Jurkat, Clone E6-1 (cell line): ENCODE results near the gene MAGT1.
"Not testable (repeated sequence)": the region's sequence is repeated elsewhere in the genome, so short reads cannot be mapped to it uniquely, and the experiment has no call there.

ENCODE experiments used
- DNase-seq: peaks from one replicate; pipeline ENCODE4 v3.0.0-alpha.2; 2011; ENCODE audit warnings: low read depth, low spot score
- H3K4me3 ChIP-seq: 2 replicates; pipeline ENCODE4 v1.5.1; 2011; ENCODE audit warnings: mild to moderate bottlenecking, low read length, control low read depth, moderate library complexity

Gene MAGT1

DNA sequence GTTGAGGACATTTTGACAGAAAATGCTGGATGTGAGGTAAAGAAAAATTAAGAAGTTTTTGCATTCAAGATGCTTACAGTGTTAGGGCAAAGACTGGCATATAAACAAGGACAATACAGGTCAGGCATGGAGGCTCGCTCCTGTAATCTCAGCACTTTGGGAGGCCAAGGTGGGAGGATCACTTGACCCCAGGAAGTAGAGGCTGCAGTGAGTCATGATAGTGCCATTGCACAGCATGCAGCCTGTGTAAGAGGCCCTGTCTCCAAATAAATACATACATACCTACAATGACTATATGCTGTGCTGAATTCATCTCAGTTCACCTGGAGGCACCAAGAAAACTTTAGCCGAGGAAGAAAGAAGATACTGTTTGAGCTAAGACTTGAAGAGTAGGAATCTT, 2.3 kb downstream of the MAGT1 start:
- DNase-seq: no peak
- no peak overlapping the region for H3K4me3 ChIP-seq

DNA sequence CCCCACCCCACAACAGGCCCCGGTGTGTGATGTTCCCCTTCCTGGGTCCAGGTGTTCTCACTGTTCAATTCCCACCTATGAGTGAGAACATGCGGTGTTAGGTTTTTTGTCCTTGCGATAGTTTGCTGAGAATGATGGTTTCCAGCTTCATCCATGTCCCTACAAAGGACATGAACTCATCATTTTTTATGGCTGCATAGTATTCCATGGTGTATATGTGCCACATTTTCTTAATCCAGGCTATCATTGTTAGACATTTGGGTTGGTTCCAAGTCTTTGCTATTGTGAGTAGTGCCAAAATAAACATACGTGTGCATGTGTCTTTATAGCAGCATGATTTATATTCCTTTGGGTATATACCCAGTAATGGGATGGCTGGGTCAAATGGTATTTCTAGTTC, 13.8 kb downstream of the MAGT1 start:
- not testable (repeated sequence) for H3K4me3 ChIP-seq, DNase-seq

DNA sequence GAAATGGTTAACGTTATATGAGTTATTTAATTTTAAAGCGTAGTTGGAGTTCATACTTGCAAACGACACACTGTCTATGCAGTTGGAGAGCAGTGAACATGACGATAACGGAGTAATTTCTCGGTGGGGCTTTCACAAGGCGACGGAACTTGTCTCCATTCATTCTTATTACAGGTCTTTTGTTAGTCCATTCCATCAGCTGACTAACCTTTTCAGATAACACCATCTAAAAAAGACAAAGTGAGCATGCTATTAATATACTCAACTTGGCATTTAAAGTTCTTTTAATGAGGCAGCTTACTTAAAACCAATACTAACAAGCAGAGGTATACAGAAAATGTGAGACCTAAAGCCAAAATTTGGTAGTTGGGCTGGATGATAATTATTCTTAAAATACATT, 19.9 kb downstream of the MAGT1 start:
- H3K4me3 ChIP-seq: no peak overlapping the region
- no peak for DNase-seq

DNA sequence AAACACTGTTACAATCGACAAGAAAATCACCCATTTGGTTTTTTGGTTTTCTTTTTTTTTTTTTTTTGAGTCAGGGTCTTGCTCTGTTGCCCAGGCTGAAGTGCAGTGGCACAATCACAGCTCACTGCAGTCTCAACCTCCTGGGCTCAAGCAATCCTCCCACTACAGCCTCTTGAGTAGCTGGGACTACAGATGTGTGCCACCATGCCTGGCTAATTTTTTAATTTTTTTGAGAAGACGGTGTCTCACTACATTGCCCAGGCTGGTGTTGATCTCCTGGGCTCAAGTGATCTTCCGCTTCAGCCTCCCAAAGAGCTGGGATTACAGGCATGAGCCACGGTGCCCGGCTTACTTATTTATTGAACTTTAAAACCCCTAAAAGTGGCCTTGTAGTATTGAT, 63.7 kb downstream of the MAGT1 start:
- not testable (repeated sequence) for DNase-seq, H3K4me3 ChIP-seq

DNA sequence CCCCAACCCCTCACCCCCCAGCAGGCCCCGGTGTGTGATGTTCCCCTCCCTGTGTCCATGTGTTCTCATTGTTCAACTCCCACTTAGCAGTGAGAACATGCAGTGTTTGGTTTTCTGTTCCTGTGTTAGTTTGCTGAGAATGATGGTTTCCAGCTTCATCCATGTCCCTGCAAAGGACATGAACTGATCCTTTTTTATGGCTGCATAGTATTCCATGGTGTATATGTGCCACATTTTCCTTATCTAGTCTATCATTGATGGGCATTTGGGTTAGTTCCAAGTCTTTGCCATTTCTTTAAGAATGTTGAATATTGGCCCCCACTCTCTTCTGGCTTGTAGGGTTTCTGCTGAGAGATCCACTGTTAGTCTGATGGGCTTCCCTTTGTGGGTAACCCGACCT, 73.2 kb downstream of the MAGT1 start:
- not testable (repeated sequence) for DNase-seq, H3K4me3 ChIP-seq

DNA sequence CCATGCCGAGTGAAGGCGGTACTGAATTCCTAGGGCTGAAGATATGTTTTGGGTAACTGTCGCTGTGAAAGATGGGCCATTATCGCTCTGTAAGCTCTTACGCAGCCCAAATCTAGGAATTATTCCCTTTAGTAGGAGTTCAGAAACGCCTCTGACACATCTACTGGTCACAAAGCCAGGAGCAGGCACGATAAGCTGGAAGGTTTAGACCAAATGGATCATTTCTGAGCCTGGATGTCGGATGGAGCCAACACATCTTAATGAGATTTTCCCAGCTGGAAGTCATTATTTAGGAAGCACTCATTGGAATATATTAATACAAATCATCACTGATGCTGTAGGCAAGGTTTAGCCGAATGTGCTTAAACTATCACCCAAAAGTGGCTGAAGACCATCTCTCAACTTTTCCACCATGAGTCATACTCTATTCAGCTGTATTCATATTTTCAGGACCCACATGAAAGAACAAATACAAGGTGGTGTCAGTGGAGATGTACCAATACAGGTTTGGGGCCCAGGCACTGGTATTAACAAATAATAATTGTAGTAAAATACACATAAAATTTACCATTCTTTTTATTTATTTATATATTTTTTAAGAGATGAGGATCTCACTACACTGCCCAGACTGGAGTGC, 75.0 kb downstream of the MAGT1 start:
- H3K4me3 ChIP-seq: no peak overlapping the region
- DNase-seq: no peak

DNA sequence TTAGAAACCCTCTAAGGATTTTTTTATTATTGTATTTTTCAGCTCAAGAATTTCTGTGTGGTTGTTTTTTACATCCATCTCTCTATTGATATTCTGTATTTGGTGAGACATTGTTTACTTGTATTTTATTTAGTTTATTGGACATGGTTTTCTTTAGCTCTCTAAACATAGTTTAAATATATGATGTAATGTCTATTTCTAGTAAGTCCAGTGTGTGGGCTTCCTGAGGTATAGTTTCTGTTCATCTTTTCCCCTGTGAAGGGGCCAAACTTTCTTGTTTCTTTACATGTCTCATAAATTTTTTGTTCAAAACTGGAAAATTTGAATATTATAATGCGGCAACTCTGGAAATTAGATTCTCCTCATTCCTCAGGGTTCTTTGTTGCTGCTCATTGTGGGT, 81.0 kb downstream of the MAGT1 start:
- DNase-seq: no peak
- no peak overlapping the region for H3K4me3 ChIP-seq

DNA sequence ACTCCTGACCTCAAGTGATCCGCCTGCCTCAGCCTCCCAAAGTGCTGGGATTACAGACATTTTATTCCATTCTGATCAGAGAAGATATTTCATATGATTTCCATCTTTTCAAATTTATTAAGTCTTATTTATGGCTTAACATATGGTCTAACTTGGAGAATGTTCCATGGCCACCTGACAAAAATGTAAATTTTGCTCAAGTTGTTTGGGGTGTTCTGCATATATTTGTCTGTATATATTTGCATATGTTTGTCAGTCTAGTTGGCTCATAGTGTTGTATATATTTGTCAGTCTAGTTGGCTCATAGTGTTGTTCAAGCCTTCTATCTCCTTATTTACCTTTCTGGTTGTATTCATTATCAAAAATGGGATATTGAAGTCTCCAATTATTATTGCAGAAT, 93.0 kb downstream of the MAGT1 start:
- H3K4me3 ChIP-seq: no peak overlapping the region

DNA sequence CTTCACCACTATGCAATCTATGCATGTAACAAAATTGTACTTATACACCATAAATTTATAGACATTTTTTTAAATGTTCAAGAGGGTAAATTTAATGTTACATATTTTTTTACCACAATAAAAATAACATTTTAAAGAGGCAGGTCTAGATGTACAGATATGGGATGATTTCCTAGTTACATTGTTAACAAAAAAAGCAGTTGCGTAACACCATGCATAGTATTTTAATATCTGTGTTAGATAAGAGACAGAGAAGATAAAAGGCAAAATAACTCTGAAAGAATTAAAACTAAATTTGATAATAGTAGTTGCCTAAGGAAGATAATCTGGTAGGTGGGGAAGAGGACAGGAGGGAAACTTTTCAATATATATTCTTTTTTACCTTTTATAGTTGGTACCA, 100.1 kb downstream of the MAGT1 start:
- no peak for DNase-seq
- no peak overlapping the region for H3K4me3 ChIP-seq

More for the DNA sequence above, 93.0 kb downstream of the MAGT1 start:
- DNase-seq: no peak

DNA sequence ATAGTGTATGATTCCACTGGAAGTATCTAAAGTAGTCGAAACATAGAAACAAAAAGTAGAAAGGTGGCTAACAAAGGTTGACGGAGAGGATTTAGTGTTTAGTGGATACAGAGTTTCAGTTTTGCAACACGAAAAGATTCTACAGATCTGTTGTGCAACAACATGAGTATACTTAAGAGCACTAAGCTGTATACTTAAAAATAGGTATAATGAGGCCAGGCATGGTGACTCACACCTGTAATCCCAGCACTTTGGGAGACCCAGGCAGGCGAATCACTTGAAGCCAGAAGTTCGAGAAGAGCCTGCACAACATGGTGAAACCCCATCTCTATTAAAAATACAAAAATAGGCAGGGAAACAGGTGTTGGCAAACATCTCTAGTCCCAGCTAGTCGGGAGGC, 101.3 kb downstream of the MAGT1 start:
- DNase-seq: no peak
- H3K4me3 ChIP-seq: no peak overlapping the region

DNA sequence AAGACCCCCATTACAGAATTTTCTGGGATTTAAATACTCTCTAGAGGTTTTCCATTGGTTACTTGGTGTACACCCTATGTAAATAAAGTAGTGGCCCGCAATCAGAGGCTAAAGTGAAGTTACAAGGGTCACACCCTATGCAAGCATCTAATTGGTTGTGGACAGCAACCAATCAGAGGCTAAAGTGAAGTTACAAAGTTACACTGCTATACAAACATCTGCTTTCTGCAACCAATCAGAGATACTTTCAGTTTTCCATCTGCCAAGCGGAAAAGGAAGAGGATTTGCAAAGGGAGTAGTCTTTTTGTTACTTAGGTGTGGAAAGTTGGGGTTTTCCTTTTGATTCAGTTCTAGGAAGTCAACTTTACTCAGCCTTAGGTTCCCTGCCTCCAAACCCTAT, 107.2 kb downstream of the MAGT1 start:
- DNase-seq: no peak

DNA sequence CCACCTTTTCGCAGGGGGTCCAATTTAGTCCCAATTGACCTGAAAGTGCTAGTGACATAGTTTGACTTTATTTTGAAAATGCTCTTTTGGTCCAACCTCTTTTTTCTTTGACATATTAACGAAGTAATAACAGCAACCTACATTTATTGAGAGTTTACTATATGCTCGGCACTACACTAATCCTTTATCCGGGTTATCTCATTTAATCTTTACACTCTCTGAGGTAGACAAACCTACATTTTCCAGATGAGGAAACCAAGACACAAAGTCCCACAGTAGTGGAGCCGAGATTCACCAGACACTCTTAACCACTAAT, 108.9 kb downstream of the MAGT1 start:
- H3K4me3 ChIP-seq: peak overlapping the region; percentile 74

More for the DNA sequence above, 107.2 kb downstream of the MAGT1 start:
- no peak overlapping the region for H3K4me3 ChIP-seq

DNA sequence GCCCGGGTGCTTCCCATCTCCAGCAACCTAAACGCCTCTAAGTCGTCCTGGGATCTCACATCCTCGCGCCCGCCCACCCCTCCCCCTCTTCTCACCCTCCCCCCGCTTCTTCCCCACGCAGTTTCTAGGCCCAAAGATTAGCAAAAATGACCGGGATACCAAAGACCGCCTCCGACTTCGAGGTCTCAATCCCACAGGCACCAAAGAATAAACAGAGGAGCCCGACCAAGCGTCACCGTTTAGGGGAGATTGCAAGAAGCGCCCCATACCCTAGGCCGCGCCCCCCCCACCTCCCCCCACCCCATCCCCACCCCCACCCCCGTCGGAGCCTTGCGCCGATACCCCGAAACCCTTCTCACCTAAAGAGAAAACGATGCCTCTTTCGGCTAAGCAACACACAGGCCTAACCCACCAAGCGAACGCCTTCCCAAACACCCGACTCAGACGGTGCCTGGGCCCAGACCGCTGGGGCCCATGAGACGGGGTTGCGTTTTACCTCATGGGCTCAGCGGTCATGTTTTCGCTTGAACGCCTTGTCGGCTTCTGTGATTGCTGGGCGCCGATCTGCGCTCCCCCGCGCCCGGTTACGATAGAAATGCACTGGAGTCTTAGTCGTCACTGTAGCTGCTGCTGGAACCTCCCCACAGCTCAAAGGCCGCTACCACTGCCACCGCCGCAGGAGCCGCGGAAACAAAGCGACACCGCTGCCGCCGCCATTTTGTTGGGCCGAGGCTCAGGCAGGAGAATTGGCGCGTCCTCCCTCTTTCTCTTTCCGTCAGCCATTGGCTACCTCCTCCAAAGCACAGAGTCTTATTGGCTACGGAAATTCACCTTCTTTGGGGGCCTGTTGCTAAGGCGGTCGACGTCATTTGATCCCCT, 109.5 kb downstream of the MAGT1 start, which contains the start of gene ATRX:
TSS of gene ATRX (minus strand) at position 731 of the 879 bp plus-strand sequence. CDS start at position 516, 215 bp downstream.
- peak; percentile 83 for DNase-seq
- peak within 1 kb of the TSS; percentile 74 for H3K4me3 ChIP-seq

More for the DNA sequence above, 108.9 kb downstream of the MAGT1 start:
- DNase-seq: no peak

DNA sequence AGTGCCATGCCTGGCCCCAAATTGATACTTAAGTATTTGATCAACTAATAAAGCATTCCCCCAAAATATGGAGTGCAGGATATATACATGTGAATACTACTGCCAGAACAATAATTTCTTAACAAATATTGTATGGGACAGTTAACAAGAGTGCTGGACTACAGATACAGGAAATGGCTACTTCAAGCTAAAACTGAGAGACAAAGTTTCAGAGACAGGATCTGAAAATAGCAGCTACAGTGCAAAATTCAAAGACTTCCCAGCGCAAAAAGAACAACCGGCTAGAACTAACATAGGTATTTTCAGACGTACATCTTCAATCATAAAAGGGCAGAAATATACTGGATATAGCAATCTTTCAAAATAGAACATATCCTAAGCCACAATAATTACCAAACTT, 115.5 kb downstream of the MAGT1 start:
- no peak for DNase-seq
- H3K4me3 ChIP-seq: no peak overlapping the region

DNA sequence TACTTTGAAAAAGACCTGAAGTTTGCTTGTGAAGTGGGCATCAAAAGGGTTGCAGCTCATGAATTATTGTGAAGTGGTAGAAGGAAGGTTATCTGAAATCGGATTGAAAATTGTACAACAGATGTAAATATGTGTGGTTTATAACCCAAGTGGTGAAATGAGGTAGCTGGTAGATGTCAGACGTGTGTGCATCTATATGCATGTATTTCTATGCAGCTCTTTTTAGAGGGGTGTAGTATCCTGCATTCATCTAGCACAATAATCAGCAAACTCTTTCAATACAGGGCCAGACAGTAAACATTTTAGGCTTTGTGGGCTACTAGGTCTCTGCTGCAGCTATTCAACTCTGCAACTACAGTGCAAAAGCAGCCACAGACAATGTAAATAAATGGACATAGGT, 118.6 kb downstream of the MAGT1 start:
- no peak for DNase-seq
- no peak overlapping the region for H3K4me3 ChIP-seq
